OCI-LY3 (cell line): ENCODE data around the gene ZYX.

ENCODE experiments used
- EZH2phosphoT487 ChIP-seq: fragments of 200-600 bp; shearing (Covaris generic); IDR thresholded peaks from 2 replicates; pipeline ENCODE4 v1.6.1; 2018; ENCODE audit warnings: antibody characterized with exemption, mixed run types, low read depth
- TF ChIP-seq, protein P1 (sequence below): fragments of 200-600, 300-600 bp; sonication (generic); IDR thresholded peaks from 2 replicates; pipeline ENCODE4 v1.5.1; 2014; ENCODE audit warnings: antibody characterized with exemption, low read length, low read depth

DNA sequence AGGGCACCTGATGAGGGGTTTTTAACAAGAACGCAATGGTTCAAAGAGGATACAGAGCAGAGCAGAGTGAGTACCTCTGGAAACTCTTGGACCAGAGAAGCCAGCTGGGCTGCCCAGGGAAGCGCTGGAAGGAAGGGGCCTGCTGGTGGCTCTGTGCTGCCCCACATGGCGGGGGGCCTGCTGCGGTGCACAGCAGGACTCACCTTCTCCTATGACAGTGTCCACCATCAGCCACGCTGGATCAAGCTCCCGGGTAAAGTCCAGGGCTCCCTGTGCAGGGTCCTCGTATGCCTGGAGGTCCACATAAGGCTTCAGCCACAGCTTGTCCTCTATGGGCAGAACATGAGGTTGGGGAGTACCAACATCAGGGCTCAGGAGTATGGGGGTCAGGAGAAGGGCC is 15.0 kb downstream of the ZYX start:
- TF ChIP-seq, protein P1, sequence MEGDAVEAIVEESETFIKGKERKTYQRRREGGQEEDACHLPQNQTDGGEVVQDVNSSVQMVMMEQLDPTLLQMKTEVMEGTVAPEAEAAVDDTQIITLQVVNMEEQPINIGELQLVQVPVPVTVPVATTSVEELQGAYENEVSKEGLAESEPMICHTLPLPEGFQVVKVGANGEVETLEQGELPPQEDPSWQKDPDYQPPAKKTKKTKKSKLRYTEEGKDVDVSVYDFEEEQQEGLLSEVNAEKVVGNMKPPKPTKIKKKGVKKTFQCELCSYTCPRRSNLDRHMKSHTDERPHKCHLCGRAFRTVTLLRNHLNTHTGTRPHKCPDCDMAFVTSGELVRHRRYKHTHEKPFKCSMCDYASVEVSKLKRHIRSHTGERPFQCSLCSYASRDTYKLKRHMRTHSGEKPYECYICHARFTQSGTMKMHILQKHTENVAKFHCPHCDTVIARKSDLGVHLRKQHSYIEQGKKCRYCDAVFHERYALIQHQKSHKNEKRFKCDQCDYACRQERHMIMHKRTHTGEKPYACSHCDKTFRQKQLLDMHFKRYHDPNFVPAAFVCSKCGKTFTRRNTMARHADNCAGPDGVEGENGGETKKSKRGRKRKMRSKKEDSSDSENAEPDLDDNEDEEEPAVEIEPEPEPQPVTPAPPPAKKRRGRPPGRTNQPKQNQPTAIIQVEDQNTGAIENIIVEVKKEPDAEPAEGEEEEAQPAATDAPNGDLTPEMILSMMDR: no peak
- no peak for TF ChIP-seq EZH2phosphoT487
